NCI-H510A treated with DMSO at 0.1 percent for 48 hours (cell line): ENCODE results near the gene ANKRD44.
"Not testable (repeated sequence)": the region's sequence is repeated elsewhere in the genome, so short reads cannot be mapped to it uniquely, and the experiment has no call there.

Source experiments
- DNase-seq: peaks from one replicate; lab custom pipeline; 2025; lab: John Stamatoyannopoulos, UW

The ANKRD44 gene

GRCh38 chr2:197024206-197024605 lies 286.4 kb downstream of the ANKRD44 start:
- no peak for DNase-seq

DNA sequence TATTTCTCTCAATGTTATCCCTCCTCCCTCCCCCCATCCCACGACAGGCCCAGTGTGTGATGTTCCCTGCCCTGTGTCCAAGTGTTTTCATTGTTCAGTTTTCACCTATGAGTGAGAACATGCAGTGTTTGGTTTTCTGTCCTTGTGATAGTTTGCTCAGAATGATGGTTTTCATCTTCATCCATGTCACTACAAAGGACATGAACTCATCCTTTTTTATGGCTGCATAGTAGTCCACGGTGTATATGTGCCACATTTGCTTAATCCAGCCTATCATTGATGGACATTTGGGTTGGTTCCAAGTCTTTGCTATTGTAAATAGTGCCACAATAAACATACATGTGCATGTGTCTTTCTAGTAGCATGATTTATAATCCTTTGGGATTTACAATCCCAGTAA lies 289.7 kb downstream of the ANKRD44 start:
- not testable (repeated sequence) for DNase-seq

DNA sequence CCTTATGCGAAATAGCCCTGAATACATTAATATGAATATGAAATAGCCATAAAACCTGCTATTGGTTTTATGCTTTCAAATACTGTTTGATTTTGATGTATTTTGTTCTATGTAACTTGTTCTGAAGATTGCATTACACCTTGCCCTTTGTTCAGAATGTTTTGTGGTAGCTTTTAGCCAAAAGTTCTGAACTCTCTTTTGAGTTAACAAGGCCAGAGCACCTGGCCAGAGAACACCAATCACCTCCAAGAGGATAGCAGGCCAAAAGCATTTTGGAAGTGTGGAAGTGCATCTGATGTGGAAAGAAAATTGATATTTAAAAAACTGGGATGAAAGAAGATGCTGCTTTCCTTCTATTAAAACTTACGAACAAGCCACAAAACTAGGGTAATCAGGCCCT lies 297.5 kb downstream of the ANKRD44 start:
- DNase-seq: no peak

DNA sequence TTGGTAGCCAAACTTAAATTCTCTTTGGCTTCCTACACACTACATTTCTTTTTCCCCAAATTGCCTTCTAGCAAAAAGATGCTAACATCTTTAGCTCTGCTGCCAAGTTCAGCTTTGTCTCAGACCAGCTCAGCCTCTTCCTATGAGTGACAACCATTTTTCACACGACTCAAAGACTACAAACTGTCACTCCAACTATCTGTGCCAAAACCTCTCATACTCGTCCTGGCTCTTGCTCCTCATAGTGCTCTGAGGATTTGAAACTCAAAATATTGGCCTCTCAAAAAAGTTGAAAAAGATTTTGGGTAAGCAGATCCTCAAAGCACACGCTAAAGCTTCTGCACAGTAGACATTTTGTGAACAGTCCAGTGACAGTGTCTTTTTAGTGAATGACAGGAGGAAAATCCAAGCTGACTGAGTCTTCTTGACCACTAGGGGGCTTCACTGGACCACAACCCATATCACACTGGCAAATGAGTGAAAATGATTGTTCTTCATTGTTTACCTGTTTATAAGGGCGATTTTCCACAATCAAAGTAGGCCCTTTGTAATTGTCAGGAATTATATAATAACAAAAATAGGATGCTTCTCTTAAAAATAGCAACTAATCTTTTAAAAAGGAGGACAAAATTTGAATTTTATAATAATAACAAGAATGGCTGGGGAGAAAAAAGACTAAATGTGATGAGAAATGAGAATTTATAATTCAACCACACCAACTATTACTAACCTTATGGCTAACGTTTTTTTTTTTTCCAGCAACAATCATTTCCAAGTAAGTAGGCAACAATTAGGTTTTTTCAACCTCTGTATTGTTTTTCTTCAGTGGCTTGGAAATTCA lies 298.6 kb downstream of the ANKRD44 start:
- peak; percentile 65 for DNase-seq

DNA sequence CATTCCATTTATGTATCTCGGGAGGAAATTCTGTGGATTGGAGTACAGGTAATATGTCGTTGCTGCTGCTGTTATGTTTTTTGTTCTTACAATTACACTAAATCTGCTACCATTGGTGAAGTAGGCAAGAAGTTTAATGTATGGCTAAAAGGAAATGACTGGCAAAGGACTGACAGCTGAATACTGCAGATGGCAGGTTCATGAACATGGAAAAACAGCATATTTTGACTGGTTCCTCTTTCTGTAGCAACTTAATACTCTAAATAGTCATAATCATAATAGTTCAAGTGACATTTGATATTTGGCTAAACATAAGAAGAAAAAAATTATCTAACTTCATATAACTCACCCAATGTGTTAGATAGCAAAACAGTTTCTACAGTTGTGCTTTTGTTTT lies 299.6 kb downstream of the ANKRD44 start:
- DNase-seq: no peak

- DNase-seq: no peak
These were observed 300.2 kb downstream of the ANKRD44 start for GRCh38 chr2:197010200-197011020.

- not testable (repeated sequence) for DNase-seq
These were observed 301.7 kb downstream of the ANKRD44 start for GRCh38 chr2:197008741-197009341.

DNA sequence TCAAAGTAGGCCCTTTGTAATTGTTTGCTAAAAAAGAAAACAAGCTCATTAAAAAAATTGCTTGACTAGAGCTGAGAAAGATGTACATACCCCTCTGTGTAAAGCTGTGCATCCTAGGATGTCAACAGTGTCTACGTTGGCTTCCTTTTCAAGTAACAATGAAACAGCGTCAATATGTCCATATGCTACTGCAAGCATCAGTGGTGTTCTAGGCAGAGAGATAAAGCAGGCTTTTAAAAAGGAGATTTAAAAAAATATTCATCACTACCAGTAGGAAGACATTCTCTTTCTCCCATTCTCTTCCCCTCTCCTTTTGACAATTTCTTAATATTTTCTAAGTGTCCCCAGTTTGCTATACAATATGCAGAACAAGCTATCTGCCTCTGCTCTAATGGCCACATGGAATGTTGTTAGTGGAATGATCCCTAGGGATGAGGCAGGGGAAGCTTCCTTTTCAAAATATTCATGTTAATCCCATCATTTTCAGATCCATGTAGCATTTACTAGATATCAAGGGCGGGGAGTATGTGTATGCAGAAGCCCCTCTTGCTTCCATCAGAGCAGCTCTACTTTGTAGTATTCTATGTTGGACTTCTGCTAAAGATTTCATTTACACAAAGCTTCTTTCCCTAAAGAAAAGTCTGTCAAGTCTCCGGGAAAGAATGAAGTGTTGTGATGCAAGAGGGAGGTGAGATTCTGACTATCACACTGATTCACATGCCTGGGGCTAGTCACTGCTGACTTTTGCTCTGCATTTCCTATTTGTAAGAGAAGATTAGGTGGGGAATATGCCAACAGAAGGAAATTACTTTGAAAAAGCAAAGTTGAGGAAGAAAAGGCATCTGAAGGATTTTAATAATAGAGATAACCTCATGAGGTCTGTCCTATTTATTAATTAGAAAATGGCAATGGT lies 302.6 kb downstream of the ANKRD44 start:
- no peak for DNase-seq

DNA sequence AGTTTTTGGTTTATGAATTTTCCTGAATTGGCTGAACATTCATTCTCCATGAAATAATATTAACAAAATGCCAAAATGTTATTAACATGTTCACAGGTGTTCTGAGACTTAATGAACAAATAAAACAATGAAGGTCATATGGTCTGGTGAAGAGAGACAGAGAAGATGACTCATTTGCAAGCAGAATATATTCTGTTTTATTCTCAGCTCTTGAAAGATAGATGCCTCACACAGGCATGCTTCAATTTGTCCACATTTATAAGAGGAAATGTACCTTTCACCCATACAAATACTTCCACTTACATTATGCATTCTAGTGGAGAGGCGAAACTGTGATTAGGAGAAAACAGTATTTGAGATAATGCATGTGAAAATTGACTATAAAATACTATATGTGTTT lies 308.7 kb downstream of the ANKRD44 start:
- no peak for DNase-seq

DNA sequence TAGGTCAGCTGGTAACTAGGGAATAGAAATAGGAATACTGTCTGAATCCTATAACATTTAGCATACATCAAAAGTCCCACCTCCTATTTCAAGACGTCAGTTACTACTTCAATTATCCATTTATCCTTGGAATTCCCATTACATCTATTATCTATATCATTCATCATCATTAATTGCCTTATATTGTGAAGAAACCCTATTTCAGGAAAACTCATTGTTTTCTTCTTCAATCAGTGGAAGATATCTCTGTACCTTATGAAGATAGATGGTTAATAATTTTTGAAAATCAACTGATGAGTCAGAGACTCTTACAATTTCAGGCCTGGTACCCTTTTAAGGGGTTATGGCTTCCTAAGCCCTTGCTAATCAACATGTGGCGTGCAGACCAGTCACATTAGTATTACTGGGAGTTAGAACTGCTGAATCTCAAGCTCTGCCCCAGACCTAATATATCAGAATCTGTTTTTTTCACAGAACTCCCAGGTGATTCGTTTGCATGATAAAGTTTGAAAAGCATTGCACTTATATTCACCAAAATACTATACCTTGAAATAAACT lies 314.7 kb downstream of the ANKRD44 start:
- no peak for DNase-seq

DNA sequence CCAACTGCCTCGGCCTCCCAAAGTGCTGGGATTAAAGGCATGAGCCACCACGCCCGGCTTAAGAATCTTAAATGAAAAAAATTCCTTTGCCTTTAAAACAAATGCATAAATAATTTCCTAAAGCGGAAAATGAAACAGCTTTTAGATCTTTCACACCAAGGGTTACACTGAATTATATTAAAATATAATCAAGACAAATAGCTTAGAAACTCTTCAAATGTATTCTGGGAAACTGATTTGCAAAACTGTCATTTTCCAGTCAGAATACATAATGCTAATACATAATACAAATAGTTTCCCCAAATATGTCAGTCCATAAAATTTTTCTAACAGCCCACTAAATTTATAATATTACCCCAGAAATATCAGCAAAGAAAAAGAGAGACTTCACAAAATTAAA lies 315.8 kb downstream of the ANKRD44 start:
- no peak for DNase-seq

DNA sequence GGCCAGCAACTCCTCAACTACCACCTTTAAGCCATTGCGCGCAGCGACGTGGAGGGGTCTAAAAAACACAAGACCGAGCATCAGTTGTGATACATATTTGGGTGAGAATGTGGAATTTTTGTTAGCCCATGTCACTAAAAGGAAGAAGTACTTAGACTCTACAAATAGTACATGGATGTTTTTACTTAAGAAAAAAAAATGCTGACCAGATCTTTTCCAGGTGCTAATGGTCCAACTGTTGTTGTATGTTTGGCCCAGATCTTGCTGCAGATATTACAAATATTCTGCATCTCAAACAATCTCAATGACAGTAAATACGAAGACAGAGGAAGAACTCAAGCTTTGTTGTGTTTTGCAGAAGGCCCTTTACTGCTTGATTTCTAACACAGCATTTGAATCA lies 317.0 kb downstream of the ANKRD44 start:
- no peak for DNase-seq

DNA sequence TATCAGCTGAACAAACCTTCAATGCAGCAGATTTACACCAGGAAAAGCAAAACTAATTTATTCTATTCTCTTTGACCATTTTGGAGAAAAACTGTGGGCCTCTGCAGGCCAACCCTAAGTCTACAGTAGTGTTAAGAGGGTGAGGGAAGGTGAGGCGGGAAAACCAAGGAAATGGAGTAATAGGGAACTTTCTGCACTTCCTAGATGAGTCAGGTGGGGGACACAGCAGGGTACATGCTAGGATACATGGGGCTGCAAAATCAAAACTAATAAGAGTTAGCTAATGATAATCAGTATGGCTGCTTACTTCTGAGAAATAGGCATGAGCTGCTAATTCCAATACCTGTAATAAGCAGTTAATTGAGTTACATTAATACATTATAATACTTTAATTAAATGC lies 318.1 kb downstream of the ANKRD44 start:
- DNase-seq: no peak

DNA sequence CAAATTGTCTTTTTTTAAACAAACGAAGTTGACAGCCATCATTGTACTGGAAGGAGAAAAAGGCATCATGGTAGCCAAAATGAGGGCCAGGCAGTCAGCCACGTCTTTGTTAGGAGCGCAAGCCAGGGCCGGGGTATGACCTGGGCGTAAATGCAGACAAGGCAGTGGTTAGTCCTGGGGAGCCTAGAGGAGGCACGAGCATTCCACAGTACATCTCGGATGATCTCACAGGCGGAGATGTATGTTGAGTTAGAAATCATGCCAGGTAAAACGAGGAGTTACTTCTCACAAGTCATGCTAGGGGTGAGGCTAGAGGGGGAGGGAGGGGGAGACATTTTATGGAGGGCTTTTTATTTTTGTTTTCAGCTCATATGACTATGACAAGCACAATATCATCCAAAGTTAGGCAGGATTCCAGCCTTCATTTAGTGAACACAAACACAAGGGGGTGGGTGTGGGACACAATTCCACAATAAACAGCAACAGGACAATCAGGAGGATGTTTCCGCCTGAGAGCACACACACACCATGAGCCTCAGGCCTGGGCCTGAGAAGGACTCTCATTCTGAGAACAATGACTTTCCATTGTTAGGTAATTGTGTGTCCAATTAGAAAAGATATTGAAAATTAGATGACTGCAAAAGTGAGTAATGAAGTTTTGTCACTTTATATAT lies 319.7 kb downstream of the ANKRD44 start:
- DNase-seq: no peak

- no peak for DNase-seq
These were observed 320.5 kb downstream of the ANKRD44 start for GRCh38 chr2:196990092-196990491.

- DNase-seq: no peak
These were observed 321.1 kb downstream of the ANKRD44 start for GRCh38 chr2:196989496-196989895.

DNA sequence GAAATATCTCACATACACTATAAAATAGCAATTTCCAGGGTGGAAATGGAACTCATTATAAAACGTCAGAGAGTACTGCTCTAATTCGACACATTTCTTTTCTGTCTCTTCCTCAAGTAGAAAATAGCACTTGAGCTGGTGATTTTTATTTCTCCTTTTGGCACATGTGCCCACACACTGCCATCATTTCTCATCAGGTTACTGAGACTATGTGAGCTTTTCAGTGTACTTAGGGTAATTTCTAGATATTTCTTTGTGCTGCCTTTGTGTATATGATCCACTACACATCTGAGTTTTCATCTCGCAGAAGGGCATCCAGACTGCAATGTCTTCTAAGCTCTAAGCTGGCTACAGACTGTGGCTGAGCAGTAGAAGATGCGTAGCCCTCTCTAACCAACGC lies 321.9 kb downstream of the ANKRD44 start:
- DNase-seq: no peak

- DNase-seq: peak; percentile 86
These were observed 322.8 kb downstream of the ANKRD44 start for GRCh38 chr2:196987649-196988364.

DNA sequence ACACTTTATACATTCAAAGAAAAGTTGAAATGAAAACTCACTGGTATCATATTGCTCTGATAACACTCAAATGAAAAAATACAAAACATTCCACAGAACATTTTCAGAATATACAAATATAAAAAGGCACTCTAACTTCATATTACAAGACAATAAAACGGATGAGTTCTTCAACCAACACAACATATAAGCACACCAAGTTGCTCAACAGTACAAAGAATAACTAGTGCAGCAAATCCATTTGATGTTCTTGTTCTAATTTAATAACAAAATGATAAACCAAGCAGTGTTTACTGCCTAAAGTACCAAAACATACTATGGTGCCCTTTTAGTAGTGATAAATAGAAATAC lies 323.3 kb downstream of the ANKRD44 start:
- DNase-seq: peak; percentile 78

DNA sequence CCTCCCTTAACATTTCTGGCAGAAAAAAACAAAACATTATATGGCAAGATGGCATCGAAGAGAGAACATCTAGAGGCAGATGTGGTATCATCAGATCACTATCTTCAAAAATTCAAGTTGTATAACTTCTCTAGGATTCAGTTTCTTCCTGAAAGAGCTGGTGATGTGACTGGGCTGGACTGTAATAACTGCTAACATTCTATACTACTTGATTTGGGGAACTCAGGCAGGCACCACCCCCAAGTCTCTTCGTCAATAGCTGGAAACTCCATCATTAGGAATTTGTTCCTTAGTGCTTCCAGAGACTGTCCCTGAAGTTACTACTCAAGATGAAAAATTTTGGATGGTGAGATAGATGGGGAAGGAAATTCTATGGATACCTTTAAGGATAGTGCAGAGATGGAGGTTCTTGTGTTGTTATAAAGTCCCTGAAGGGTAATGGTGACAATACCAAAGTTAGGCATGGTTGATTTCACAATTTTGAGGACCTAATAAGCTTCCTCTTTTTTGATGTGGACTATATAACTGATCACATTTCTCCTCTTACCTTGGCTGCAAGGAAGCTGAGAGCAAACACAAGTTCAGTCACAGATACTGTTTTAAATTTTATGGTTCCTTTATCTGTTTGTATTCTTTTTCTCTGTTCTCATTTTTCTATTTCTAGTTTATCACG lies 324.9 kb downstream of the ANKRD44 start:
- DNase-seq: no peak
